ENCODE data around the gene OR5C1. TPM values are rescaled to one million over a fixed set of nuclear protein-coding genes. Genes with fewer than 3 reads are reported as not detected.

OR5C1 gene
- total RNA-seq, 6 experiments from 2014 or later: not detected

DNA sequence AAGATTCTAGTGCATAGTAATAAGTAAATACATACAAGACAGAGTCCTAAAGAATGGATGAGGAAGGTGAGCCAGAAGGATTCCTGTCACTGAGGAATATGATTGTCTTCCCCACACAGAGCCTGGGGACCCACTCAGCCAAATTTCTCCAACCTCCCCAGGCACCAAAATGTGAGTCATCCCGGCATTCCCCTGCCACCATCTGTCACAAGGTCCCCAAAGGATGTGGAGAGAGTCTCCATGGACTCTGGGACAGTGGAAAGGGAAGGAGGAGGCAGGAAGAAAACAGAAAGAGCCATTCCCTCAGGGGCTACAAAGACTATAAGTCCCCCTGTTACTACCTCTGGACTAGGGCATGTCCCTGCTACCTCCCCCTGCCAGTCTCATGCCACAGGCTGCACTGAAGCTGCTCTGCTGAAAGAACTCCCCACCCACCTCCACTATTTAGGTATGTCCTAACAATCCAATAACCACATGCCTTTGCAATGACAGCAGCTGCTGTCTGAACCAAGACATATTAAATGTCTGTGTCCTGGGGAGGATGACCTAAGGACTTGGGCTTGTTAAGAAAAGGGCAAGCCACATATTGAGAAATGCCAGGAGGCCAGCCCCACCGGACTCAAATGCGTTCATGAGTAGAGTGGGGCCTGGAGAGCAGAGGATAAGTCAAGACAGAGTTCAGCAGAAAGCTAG lies 10.7 kb upstream of the OR5C1 start:
- no peak for DNase-seq
- TF ChIP-seq POLR2A (IDR thresholded peaks at IDR 0.05): no peak
- TF ChIP-seq, protein P1, sequence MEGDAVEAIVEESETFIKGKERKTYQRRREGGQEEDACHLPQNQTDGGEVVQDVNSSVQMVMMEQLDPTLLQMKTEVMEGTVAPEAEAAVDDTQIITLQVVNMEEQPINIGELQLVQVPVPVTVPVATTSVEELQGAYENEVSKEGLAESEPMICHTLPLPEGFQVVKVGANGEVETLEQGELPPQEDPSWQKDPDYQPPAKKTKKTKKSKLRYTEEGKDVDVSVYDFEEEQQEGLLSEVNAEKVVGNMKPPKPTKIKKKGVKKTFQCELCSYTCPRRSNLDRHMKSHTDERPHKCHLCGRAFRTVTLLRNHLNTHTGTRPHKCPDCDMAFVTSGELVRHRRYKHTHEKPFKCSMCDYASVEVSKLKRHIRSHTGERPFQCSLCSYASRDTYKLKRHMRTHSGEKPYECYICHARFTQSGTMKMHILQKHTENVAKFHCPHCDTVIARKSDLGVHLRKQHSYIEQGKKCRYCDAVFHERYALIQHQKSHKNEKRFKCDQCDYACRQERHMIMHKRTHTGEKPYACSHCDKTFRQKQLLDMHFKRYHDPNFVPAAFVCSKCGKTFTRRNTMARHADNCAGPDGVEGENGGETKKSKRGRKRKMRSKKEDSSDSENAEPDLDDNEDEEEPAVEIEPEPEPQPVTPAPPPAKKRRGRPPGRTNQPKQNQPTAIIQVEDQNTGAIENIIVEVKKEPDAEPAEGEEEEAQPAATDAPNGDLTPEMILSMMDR (IDR thresholded peaks at IDR 0.05): no peak
- Histone ChIP-seq H3K4me3 (no peak overlapping the region), H3K4me1 (no peaks in the 10 kb centered on the region), H3K27me3 (no peaks in the 10 kb centered on the region), H3K27ac (no peak overlapping the region), H3K9me3 (peaks cover 0 to 4% (median 0%) of the 10 kb centered on the region in 4 donors), H3K36me3 (no peaks in the 10 kb centered on the region)
- intact Hi-C loops (cut with DNase I): no loop called here
- no CpG with 5 or more reads among the region's 3 CpGs for WGBS (ENCODE audit: insufficient coverage, low coverage, low lambda C conversion rate, missing lambda C conversion rate)
- no peak for ATAC-seq

DNA sequence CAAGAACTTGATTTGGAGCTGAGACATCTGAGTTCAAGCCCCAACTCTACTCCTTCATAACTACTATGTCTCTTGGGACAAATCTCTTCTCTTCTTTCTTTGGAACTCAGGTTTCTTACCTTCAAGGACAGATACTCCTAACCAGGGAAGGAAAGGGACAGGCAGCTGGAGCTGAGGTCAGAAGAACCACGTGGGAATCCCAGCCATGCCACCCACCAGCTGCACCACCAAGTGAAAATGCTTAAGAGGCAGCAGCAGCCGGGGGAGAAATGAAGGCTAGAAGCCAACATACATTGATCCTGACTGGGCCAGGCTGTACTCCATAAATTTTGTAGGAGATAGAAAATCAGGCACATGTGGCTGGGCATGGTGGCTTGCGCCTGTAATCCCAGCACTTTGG lies 9.6 kb upstream of the OR5C1 start:
- Histone ChIP-seq H3K27ac (no peak overlapping the region), H3K9me3 (no peaks in the 10 kb centered on the region), H3K27me3 (no peaks in the 10 kb centered on the region), H3K36me3 (no peaks in the 10 kb centered on the region), H3K4me3 (no peak overlapping the region), H3K4me1 (no peaks in the 10 kb centered on the region)
- intact Hi-C loops (cut with DNase I): no loop called here
- no peak for DNase-seq
- ATAC-seq: no peak
- no peak for TF ChIP-seq POLR2A (IDR thresholded peaks at IDR 0.05)
- TF ChIP-seq, protein P1 (IDR thresholded peaks at IDR 0.05): no peak
- 17% methylated on average over 1 of the region's 3 CpGs for WGBS (ENCODE audit: insufficient coverage, low coverage, low lambda C conversion rate, missing lambda C conversion rate)

DNA sequence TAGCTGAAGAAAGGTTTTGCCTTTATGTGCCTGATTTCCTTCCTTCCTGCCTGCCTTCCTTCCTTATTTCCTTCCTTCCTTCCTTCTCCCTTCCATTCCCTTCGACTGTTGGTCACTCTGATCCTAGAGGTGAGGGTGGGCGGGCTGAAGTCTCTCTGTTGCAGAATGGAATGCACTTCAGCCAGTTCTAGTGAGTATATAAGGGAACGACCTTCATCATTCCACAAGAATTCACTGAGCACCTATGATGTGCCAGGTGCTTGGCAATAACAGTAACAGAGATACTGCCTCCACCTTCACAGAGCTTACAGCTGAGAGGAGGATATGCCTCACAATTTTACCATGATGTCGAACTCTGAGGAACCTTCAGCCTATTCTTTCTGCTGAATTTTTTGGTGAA lies 8.7 kb upstream of the OR5C1 start:
- intact Hi-C loops (cut with DNase I): no loop called here
- H3K9me3 ChIP-seq: no peaks in the 10 kb centered on the region
- WGBS (ENCODE audit: insufficient coverage, low coverage, low lambda C conversion rate, missing lambda C conversion rate): 62% methylated on average over 4 of the region's 4 CpGs
- ATAC-seq (no peak), DNase-seq (no peak)
- H3K27me3 ChIP-seq: no peaks in the 10 kb centered on the region
- no peak overlapping the region for H3K4me3 ChIP-seq
- H3K36me3 ChIP-seq: no peaks in the 10 kb centered on the region
- TF ChIP-seq POLR2A (IDR thresholded peaks at IDR 0.05): no peak
- TF ChIP-seq, protein P1 (IDR thresholded peaks at IDR 0.05): no peak
- no peak overlapping the region for H3K27ac ChIP-seq
- H3K4me1 ChIP-seq: no peaks in the 10 kb centered on the region

DNA sequence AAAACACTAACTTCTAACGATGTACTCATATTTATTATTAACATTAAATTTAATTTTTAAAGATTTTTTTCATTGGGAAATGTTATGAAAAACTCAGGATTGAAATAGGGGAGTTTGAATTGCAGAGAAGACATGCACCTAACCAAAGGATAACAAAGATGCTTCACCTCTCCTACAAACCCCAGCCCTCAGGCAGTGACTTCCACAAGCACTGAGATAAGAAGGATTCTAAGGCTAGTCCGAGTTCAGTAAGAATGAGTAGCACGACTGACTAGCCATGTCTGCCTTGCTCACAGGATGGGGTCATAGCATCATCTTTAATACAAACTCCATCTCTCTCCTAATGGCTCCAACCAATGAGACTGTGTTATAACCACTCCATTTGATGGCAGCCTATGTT lies 7.1 kb upstream of the OR5C1 start:
- Histone ChIP-seq H3K9me3 (no peaks in the 10 kb centered on the region), H3K36me3 (no peaks in the 10 kb centered on the region), H3K27me3 (no peaks in the 10 kb centered on the region), H3K27ac (no peak overlapping the region), H3K4me1 (no peaks in the 10 kb centered on the region), H3K4me3 (no peak overlapping the region)
- intact Hi-C loops (cut with DNase I): no loop called here
- 17% methylated on average over 3 of the region's 3 CpGs for WGBS (ENCODE audit: insufficient coverage, low coverage, low lambda C conversion rate, missing lambda C conversion rate)
- DNase-seq: no peak
- no peak for TF ChIP-seq POLR2A (IDR thresholded peaks at IDR 0.05)
- TF ChIP-seq, protein P1 (IDR thresholded peaks at IDR 0.05): no peak
- no peak for ATAC-seq

DNA sequence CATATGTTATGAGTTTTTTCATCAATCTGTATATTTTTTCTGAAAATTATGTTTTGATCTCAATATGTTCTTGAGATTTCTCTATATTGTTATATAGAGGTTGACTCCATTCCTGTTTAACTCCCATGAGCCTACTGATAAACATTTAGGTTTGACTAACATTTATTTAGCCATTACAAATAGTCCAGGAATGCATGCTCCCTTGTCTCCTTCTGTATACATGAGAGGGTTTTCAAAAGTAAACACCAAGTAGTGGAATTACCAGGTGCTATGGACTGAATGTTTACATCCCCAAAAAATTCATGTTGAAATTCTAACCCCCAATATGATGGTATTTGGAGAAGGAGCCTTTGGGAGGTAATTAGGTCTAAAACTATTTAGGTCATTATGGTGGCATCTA lies 3.5 kb upstream of the OR5C1 start:
- no peak for ATAC-seq
- intact Hi-C loops (cut with DNase I): no loop called here

More for the DNA sequence above, 3.5 kb upstream of the OR5C1 start:
- TF ChIP-seq, protein P1 (IDR thresholded peaks at IDR 0.05): no peak
- TF ChIP-seq POLR2A (IDR thresholded peaks at IDR 0.05): no peak
- DNase-seq: no peak
- H3K4me1 ChIP-seq: no peaks in the 10 kb centered on the region
- H3K36me3 ChIP-seq: no peaks in the 10 kb centered on the region
- no peak overlapping the region for H3K4me3 ChIP-seq
- H3K9me3 ChIP-seq: no peaks in the 10 kb centered on the region
- H3K27ac ChIP-seq: no peak overlapping the region
- H3K27me3 ChIP-seq: no peaks in the 10 kb centered on the region
